NB4 (cell line): ENCODE data around the gene REPS1.

Source experiments
- DNase-seq: peaks from one replicate; pipeline ENCODE4 v3.0.0; 2010; ENCODE audit warnings: low read depth
- H3K4me3 ChIP-seq: one replicate; pipeline ENCODE4 v1.5.1; 2011; ENCODE audit warnings: mild to moderate bottlenecking, low read depth, low read length, moderate library complexity
- MAX ChIP-seq: IDR thresholded peaks from 2 replicates; pipeline ENCODE4 v1.6.1; 2011; ENCODE audit warnings: low read depth, low read length
- MYC ChIP-seq: IDR thresholded peaks from 2 replicates; pipeline ENCODE4 v1.6.1; 2011; ENCODE audit warnings: low read depth, low read length
- POLR2A ChIP-seq: IDR thresholded peaks from 2 replicates; pipeline ENCODE4 v1.6.1; 2011; ENCODE audit warnings: mild to moderate bottlenecking; ENCODE audit not compliant: insufficient read length; ENCODE audit errors: extremely low read depth
- TF ChIP-seq, protein P1 (sequence below): IDR thresholded peaks from one replicate; pipeline ENCODE4 v1.5.1; 2012; ENCODE audit warnings: low read depth, low read length

Gene REPS1, protein sequence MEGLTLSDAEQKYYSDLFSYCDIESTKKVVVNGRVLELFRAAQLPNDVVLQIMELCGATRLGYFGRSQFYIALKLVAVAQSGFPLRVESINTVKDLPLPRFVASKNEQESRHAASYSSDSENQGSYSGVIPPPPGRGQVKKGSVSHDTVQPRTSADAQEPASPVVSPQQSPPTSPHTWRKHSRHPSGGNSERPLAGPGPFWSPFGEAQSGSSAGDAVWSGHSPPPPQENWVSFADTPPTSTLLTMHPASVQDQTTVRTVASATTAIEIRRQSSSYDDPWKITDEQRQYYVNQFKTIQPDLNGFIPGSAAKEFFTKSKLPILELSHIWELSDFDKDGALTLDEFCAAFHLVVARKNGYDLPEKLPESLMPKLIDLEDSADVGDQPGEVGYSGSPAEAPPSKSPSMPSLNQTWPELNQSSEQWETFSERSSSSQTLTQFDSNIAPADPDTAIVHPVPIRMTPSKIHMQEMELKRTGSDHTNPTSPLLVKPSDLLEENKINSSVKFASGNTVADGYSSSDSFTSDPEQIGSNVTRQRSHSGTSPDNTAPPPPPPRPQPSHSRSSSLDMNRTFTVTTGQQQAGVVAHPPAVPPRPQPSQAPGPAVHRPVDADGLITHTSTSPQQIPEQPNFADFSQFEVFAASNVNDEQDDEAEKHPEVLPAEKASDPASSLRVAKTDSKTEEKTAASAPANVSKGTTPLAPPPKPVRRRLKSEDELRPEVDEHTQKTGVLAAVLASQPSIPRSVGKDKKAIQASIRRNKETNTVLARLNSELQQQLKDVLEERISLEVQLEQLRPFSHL

DNA sequence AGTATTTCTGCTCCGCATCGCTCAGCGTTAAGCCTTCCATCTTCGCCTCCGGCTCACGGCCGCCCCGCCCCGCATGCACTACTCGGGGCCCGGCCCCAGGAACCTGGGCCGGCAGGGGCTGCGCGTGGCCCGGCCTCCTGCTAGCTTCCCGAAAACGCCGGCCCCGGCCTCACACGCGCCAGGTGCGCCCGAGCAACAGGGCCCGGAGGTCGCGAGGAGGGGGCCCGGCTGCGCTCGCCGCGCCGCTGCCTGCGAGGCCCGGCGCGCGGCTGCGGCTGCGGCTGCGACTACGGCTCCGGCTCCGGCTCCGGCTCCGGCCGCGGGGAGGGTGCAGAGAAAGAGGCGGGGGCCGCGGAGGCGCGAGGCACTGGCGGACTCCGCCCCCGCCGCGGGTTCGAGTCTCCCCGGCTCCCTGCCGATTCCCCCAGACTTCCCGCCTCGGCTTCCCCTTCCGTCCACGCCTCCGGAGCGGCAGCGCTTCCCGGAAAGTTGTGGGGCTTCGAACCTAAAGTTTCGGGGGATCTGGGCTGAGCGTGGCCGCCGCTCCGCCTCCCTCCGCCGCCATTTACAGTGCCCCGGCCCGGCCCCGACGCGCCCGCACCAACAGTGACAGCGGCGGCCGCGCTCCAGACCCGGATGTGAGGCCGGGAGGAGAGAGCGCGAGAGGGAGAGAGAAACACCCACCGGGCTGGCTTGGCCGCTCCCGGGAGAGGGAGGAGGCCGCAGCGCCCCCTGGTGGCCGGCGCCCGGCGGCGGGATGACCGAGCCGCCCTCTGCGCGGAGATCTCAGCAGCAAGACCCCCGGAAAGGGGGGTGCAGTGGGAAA lies at the start of gene REPS1:
TSS of gene REPS1 (minus strand) at position 611 of the 826 bp plus-strand sequence. CDS start at position 40, 571 bp downstream.
- peak within 1 kb of the TSS; percentile 90 for H3K4me3 ChIP-seq
- DNase-seq: peak; percentile 95
- 0 out of 2 replicates have a peak, but pooled peaks have one; percentile 3 for TF ChIP-seq MAX
- TF ChIP-seq POLR2A: peak; percentile 79
- TF ChIP-seq MYC: peak; percentile 47; the same call in 1 of the 2 replicates
- TF ChIP-seq, protein P1, sequence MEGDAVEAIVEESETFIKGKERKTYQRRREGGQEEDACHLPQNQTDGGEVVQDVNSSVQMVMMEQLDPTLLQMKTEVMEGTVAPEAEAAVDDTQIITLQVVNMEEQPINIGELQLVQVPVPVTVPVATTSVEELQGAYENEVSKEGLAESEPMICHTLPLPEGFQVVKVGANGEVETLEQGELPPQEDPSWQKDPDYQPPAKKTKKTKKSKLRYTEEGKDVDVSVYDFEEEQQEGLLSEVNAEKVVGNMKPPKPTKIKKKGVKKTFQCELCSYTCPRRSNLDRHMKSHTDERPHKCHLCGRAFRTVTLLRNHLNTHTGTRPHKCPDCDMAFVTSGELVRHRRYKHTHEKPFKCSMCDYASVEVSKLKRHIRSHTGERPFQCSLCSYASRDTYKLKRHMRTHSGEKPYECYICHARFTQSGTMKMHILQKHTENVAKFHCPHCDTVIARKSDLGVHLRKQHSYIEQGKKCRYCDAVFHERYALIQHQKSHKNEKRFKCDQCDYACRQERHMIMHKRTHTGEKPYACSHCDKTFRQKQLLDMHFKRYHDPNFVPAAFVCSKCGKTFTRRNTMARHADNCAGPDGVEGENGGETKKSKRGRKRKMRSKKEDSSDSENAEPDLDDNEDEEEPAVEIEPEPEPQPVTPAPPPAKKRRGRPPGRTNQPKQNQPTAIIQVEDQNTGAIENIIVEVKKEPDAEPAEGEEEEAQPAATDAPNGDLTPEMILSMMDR: peak; percentile 80

DNA sequence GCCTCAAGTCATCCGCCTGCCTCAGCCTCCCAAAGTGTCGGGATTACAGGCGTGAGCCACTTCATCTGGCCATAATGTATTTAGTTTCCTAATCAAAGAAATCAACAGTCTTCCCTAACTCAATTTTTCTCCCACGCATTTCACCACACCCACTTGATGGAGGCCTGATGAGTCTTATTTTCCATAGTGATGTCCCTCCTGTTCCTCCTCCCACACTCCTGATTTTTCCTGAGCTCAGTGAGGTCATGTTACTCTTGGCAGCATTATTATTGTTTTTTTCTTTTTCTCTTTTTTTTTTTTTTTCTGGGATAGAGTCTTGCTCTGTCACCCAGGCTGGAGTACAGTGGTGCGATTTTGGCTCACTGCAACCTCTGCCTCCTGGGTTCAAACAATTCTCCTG lies 49.4 kb upstream of the REPS1 start:
- H3K4me3 ChIP-seq: no peak overlapping the region
- TF ChIP-seq MYC (no peak), MAX (no peak), POLR2A (no peak)
- TF ChIP-seq, protein P1: no peak
- DNase-seq: no peak

DNA sequence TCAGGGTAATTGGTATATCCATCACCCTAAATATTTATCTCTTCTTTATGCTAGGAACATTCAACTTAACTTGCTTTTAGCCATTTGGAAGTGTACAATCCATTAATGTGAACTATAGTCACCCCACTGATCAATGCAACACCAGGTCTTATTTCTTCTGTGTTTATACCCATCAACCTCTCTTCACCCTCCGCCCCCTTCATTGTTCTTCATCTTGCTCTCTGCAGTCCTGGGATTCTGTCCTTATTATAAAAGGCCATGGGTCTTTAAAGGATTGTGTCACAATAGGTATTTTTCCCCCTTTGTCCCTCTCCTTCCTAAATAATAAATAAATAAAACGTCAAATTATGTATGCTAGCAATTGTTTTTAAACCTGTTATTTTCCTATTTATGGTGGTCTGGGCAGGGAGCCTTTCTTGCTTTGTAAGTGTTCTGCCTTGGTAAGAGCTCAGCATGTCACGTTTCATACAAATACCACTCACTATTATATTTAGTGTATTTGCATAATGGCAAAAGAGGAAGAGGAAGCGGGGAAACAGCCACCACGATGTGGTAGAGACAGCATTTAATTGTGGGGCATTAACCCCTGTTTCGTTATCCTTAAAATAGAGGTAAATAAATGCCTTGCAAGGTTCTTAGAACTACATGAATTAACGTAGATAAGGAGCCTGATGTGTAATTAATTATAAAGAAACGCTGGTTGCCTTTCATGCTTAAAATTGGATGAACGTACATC lies 42.3 kb upstream of the REPS1 start:
- peak; percentile 40; the same call in 1 of the 2 replicates for TF ChIP-seq MAX
- peak; percentile 74 for TF ChIP-seq MYC
- no peak for TF ChIP-seq POLR2A
- DNase-seq: peak; percentile 84
- H3K4me3 ChIP-seq: peak overlapping the region; percentile 83

DNA sequence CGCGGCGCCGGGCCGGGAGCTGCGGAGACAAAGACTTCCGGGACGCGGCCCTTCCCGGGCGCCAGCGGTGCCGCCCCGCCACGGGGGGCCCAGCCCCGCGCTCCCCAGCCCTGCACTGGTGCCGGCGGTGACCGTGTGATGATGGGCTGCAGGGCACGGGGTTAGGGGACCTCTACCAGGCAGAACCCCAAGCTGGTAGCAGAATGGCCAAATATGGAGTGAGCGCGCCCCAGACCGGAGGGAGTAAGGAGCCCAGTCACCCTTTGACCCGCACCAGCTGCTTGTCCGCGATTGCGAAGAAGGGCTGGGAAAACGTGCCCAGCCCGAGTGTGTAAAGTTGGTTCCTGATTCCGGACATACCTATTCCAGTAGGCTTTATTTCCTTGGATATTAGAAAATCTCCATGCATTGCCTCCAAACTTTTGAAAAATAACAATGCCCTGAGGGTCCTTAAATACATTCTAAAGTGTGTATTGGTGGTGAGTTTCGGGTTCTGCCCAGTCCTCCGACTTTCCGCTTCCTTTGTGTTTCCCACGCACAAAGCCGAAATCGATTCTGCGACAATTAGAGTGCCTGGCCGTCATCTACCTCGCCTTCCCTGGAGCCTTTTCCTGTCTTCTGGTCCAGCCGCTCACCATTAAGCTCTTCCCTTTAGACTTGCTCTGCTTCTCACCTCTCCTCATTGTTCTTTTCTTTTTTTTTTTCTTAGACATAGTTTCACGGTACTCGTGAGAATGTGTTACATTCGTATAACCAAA lies 41.6 kb upstream of the REPS1 start:
- peak overlapping the region; percentile 83 for H3K4me3 ChIP-seq
- TF ChIP-seq, protein P1: no peak
- peak; percentile 46; the same call in 1 of the 2 replicates for TF ChIP-seq MAX
- 0 out of 2 replicates have a peak, but pooled peaks have one; percentile 68 for TF ChIP-seq MYC
- DNase-seq: peak; percentile 81

DNA sequence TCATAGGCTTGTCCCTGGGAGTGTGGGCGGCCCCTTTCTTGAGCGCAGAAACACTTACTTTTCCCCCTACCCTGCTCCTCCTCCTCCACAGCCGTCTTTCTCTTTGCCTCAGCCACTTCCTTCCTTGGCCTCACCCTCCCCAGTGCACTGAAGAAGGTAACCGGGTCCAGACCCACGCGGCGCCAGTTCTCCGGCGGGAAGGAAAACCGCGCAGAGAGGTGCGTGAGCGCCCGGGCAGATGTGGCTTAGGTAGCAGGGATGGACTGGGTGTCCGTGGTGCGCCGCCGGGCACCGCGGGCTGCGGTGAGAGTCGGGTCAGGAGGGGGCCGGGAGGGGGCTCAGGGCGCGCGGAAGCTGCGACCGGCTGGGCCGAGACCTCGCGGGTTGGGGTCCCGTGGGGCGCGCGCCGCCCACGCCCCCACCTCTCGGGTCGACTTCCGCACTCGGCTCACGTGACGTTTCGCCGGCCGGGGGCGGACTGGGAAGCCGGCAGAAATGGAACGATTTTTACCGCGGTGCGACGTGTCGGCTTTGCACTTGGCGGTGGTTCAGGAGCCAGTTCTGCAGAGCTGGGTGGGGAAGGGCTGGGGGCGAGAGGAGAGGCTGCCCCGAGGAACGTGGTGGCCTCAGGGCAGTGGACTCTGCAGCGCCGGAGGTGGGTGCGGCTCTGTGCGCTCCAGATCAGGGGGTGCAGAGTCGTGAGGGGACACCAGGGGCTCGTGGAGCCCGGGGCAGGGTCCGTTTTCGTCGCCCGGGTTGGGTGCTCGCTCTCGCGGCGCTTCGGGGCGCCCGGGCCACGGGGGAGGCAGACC lies 40.8 kb upstream of the REPS1 start, which contains the start of gene ABRACL:
TSS of gene ABRACL (plus strand) at position 88 of the 812 bp plus-strand sequence. CDS start 5,416 bp downstream, outside the sequence.
- peak; percentile 94 for DNase-seq
- TF ChIP-seq MYC (peak; percentile 63), POLR2A (peak; percentile 61), MAX (peak; percentile 70)
- TF ChIP-seq, protein P1: no peak
- H3K4me3 ChIP-seq: peak within 1 kb of the TSS; percentile 83
